HG03159 (cell line): ENCODE results near the gene ZNF414.
"Not testable (repeated sequence)": the region's sequence is repeated elsewhere in the genome, so short reads cannot be mapped to it uniquely, and the experiment has no call there.

Experiments
- ATAC-seq: cut with Tn5 transposase; IDR thresholded peaks from one replicate; pipeline ENCODE4 v1.9.1; 2021; ENCODE audit warnings: mild to moderate bottlenecking, moderate library complexity; ENCODE audit not compliant: unreplicated experiment

Gene ZNF414, protein sequence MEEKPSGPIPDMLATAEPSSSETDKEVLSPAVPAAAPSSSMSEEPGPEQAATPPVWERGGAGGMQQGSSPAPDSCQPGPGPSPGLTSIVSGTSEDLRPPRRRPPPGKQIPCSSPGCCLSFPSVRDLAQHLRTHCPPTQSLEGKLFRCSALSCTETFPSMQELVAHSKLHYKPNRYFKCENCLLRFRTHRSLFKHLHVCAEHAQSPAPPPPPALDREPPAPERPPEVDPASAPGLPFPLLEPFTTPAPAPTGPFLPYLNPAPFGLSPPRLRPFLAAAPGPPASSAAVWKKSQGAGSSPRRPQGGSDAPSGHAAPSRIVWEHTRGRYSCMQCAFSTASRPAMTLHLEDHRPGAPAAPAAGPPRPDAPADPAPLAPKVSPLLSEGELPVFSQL

DNA sequence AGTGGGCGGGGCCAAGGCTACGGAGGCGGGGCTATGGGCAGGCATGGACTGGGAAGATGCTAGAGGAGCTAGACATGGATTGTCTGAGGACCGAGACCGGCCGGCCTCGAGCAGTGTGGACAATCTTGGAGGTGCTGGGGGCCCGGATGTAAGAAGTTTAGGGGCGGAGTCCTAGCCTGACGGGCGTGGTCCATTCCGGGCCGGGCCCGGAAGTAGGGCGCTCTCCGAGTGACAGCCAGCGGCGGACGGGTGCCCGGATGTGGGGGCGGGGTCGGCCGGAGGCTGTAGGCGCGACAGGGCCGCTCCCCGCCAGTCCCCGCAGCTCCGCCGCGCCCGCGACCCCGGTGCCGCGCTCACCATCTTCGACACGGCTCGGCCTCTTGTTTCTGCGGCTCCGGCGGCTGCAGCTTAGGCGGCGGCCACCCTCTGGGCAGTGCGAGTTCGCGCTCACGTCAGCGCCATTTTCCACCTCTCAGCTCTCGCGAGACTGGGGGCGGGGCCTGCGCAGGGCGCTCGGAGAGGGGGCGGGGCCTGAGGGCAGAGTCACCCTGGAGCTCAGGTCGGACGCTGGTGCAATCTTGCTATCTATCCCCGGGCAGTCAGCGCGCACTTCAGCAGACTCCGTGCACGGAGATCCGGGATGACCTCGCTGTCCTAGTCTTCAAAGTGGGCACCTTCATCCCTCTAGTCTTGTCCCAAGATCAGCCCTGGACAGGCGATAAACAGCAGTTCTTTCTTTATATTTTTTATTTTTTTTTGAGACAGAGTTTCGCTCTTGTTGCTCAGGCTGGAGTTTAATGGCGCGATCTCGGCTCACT, at the start of gene ZNF414:
Gene ZNF414, minus strand, starts transcription at position 481 of the 818 bp plus-strand sequence. Its CDS starts 121 bp downstream, at position 360.
- ATAC-seq: peak; percentile 89

DNA sequence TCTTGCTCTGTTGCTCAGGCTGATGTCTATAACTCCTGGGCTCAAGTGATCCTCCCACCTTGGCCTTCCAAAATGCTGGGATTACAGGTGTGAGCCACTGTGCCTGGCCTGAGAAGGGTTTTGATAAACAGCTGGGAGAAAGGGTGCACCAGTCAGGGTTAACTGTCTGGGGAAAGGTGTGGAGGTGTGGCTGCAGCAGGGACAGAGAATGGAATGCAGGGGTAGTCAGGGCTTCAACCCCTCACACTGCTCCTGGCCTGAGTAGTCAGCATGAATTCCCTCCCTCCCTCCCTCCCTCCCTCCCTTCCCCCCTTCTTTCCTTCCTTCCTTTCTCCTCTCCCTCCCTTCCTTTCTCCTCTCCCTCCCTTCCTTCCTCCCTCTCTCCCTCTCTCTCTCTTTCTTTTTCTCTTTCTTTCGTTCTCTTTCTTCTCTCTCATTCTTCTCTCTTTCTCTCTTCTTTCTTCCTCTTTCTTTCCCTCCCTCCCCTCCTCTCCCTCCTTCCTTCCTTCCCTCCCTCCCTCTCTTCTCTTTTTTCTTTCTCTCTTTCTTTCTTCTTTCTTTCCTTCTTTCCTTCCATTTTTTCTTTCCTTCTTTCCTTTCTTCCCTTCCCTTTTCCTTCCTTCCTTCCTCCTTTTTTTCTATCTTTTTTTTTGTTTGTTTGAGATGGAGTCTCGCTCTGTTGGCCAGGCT, 47.3 kb upstream of the ZNF414 start:
- ATAC-seq: no peak

DNA sequence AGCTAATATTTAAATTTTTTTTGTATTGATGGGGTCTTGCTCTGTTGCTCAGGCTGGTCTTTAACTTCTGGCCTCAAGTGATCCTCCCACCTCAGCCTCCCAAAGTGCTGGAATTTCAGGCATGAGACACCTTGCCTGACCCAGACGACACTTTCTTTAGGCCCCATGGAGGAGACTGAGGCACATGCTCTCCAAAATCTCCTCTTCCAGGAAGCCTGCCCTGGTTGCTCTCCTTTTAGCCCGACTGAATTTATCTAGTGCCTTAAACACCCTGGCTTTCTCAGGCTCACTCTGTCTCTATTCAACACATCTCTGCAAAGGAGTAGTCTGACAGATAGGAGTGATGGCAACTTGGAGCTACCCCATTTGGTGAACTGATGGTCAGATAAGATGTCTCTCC, 44.4 kb upstream of the ZNF414 start:
- ATAC-seq: no peak

DNA sequence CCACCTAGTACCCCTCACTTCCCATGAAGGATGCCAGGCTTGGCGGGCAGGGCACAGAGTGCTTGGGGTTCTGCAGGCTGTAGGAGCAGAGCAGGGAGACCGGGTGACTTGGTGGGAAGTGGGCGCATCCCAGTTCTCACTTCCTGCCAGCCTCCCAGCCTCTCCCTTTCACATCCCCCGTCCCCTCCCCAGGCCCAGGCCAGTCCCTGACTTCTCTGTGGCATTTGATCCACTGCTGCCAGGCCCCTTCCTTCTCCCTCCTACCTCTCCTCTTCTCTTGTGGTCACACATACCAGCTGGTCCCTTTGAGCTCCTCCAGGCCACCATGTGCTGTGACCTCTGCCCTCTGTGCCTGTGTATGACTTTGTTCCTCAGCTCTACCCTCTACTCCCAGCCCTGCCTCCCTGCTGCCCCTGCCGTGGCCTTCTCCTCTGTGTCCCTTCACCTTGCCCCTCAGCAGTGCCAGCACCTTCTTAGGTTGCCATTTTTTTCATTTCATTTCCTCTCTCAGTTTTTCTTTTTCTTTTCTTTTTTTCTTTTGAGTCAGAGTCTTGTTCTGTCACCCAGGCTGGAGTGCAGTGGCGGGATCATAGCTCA, 43.8 kb upstream of the ZNF414 start:
- no peak for ATAC-seq

DNA sequence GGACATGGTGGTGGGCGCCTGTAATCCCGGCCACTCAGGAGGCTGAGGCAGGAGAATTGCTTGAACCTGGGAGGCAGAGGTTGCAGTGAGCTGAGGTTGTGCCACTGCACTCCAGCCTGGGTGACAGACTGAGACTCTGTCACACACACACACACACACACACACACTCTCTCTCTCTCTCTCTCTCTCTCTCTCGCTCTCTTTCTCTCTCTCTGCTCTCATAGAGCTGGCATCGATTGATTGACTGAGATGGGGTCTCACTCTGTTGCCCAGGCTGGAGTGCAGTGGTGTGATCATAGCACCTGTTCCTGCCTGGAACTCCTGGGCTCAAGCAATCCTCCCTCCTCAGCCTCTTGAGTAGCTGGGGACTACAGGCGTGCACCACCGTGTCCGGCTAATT, 39.8 kb upstream of the ZNF414 start:
- ATAC-seq: not testable (repeated sequence)

DNA sequence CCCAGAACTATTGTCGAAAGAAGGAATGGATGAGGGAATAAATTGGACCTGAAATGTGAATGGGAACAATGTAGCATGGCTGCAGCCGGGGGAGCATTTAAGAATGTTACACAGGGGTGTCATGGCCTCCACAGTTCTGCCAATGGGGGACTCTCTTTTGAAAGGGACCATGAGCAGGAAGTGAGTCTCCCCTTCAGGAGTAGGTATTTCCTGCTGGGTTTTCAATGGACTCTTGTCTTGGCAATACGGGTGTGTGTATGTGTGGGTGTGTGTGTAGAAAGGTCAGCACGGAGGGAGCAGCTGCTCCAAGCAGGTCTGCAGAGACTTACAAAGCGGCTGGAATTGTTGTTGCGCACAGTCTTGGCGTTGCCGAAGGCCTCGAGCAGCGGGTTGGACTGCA, 38.8 kb upstream of the ZNF414 start:
- ATAC-seq: no peak

DNA sequence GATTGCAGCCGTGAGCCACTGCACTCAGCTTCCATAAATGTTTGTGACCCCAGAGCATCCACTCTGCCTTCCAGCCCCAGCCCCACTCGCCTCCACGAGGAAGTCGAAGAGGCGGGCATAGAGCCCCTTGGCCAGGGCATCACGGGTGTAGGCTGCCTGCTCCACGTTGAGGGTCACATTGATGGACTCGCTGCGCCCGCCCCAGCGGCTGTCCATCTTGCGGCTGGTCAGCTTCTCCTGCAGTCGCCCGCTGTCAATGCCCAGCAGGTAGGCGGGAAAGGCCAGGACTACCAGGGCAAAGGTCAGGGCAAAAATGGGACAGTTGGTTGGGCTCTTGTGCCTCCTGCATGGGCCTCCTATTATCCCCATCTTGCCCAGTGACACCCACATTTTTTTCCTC, 36.1 kb upstream of the ZNF414 start:
- no peak for ATAC-seq

DNA sequence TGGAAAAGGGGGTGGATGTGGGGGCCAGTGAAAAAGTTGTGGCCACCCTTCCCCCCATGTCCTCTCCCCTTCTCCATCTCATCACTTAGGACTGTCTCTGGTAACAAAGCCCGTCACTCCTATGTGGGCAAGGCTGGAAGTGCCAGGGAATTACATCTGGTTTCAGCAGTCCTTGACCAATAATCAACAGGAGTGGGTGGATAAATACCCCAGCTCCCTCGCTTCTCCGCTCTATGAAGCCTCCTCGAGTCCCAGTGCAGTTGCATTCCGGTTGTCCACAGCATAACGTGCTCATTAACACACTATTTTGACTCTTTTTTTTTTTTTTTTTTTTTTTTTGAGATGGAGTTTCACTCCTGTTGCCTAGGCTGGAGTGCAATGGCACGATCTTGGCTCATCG, 31.8 kb upstream of the ZNF414 start:
- no peak for ATAC-seq

DNA sequence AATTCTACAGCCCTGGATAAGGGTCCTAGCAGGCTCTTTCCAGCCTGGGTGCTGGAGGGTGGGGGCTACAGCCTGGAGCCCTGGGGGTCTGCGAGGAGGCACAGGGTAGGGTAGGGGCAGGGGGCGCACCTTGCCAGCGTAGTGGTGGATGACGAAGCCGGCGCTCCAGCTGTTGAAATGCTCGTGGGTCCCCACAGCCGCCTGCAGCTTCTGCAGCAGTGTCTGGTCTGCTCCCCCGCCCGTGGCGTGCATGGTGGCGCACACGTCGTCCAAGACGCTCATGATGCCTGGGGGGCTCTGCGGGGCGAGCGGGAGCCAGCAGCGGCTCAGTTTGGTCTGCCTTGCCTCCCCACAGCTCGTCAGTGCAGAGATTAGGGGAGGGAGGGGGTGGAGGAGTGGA, 30.2 kb upstream of the ZNF414 start:
- ATAC-seq: no peak

DNA sequence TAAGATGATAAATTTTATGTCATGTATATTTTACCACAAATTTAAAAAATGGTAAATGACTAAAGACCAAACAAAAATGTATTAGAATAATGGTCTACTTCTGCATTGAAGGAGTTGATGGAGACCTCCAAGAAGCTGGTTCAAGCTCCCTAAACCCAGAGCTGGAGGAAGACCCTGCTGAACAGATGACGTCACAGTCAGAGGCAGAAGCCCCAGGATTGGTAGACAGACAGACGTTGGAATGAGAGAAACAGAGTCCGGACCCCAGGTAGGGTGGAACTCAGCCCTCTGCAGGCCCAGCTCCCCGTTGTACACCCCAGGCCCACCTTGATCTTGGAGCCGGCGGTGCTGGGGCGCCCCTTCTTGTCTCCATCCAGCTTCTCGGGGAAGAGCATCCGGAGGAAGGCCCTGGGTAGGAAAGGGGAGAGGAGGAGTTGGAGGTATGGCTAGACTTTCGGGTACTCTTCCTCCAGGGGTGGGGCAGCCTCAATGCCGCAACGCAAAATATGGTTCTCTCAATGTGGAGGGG, 25.7 kb upstream of the ZNF414 start:
- ATAC-seq: no peak

DNA sequence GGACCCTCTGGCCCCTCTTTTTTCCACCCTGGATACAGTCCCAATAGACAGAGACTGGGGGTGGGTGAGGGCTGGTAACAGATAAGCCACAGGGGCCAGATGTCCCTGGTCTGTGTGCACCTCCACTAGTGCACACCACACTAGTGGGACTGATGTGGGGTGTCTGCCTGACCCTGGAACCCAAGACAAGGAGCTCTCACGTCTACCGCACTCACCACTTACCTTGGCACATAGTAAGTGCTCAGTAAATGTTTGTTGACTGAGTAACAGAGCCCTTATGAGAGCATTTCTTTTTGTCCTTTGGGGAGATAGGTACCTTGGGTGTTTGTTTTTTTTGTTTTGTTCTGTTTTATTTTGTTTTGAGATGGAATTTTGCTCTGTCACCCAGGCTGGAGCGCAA, 23.1 kb upstream of the ZNF414 start:
- ATAC-seq: no peak

DNA sequence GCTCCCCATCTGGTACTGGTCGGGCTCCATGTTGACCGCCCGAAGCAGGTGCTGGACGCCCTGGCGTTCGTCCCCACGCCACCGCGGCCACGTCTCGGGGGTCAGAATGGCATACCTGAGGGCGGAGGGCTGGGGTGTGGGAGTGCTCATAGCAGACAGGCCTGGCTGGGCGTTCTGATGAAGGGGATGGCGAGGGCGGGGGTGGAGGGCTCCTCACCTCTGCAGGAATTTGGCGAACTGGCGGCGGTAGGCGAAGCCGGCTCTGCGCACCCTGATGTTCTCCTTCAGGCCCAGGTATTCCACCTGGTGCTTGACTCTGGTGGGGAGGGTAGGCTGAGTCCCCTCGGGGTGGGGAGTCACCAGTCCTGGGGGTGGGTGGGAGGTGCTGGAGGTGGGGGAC, 22.3 kb upstream of the ZNF414 start:
- ATAC-seq: no peak

DNA sequence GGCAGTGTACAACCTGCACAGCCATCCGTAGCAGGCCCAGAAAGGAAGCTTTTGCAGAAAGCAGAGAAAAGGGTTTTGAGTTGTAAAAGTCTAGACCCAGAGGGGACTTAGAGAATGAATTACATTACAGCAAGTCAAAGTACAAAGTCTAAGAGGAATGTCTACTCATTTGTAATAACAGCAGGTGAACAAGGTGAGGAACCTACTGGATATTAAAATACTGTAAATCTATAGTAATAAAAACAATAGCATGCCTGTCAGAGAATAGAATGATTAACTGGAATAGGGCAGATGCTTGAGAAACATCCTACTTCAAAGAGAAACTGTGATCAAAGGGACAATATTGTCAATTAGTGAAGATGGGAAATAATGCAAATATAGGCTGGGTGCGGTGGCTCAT, 18.3 kb upstream of the ZNF414 start:
- ATAC-seq: no peak

DNA sequence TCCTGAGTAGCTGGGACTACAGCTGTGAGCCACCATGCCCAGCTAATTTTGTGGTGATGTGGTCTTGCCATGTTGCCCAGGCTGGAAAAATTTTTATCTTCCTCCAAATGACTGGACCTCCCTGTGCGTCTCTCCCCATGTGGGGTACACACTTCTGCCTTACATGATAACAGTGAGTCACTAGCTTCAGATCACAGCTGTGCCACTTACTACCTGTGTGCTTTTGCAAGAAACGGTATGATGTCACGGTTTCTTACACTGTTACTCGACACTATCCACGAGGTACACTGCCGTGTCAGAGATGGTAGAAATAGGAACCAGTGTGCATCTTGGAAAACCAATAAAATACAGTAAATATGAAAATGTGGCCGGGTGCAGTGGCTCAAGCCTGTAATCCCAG, 17.5 kb upstream of the ZNF414 start:
- ATAC-seq: no peak

DNA sequence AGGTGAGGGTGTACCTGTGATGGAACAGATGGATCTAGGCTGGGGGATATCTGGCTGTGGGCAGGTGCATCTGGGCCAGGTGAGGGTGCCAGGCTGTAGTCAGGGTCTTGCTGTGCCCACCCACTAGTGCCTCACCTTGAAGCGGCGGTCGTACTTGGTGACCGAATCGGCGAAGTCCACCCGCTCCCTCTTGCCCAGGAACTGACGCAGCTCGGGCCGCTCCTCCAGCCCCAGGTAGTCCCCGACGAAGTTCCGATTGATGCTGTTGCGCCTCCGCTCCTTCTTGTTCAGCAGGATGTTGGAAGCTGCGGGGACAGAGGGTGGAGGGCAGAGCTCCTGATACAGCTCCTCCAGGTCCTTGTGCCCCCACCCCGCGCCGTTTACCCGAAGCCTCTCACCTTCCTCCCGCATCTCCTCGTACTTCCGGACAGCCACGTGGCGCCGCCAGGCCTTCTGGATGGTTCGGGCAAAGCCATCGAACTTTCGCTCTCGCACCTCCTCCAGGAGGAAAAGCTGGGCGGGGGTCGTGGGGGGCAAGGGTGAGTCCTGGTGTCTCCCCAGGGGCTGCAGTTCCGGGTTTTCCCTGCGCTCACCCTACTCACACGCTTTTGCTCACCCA, 16.2 kb upstream of the ZNF414 start:
- ATAC-seq: no peak

DNA sequence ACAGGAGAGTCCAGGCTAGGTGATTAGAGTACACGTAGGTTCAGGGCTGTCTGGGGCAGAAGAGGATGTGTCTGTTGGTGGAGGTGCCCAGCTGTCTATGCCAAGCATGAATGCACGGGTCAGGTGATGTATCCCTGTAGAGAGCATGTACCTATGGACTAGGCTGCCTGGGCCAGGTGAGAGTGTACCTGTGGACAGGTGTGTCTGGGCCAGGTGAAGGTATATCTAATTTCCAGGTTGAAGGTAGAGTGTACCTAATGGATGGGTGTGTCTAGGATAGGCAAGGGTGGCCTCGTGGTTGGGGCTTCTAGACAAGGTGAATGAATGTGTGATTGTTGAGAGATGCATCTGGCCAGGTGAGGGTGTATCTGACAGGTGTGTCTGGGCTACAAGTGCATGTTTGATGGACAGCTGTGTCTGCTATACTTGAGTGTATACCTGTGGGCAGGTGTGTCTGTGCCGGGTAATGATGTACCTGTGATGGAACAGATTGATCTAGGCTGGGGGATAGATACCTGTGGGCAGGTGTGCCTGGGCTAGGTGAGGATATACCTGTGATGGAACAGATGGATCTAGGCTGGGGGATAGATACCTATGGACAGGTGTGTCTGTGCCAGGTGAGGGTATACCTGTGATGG, 15.5 kb upstream of the ZNF414 start:
- ATAC-seq: no peak

DNA sequence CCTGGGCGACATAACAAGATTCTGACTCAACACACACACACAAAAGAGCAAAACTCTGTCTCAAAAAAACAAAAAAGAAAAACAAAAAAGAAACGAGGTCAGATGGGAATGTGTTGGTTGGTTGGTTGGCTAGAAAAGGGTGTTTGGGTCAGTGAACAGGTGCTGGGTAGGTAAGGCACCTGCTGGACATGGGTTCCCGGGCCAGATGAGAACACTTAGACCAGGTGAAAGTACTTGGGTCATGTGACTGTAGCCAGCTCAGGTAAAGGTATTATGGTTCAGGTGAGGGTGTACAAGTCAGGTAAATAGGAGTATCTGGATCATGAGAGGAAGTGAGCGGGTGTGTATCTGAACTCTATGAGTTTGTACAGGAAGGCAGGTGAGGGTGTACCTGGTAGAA, 14.5 kb upstream of the ZNF414 start:
- no peak for ATAC-seq

DNA sequence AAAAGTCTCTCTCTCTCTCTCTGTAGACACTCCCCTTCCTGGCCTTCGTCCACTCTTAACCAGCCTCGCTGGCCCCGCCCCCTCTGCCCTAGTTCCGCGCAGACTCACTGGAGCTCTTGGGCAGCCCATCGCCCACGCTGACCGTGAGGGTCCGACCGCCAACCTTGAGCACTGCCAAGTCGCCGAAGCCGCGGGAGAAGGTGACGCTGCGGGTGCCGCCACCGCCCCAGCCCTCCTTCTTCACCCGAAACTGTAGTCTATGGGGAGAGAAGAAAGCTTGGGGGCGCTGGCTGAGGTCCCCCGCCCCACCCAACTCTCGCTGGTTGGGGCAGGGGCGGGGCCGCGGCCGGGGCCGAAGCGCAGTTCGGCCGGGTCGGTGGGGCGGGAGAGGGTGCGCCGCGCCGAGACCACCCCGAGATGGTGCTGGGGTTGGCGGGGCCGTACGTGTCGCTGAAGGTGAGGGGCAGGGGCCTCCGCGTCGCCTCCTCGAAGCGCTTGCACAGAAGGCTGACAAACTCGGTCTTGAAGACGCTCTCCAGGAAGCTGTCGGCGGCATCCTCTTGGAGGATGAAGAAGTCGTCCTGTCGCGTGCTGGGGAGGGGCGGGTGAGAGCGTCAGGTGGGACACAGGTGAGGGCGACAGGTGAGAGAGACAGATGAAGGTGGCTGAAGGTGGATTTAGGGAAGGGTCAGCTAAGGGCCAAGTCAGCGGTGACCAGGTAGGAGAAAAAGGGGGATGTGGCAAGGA, 12.6 kb upstream of the ZNF414 start:
- no peak for ATAC-seq

DNA sequence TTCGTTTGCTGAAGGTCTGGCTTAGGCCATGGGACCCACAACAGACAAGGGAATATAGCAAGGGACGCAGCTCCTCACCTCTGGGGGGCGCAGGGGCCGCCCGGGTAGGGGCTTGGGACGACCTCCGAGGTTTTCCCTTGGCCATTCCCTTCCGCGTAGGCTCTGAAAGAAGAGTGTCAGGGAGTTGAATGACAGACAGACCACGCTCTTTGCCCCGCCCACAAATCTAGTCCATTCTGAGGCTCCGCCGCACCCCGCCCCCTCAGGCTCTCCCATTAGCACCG, 11.4 kb upstream of the ZNF414 start:
- no peak for ATAC-seq

DNA sequence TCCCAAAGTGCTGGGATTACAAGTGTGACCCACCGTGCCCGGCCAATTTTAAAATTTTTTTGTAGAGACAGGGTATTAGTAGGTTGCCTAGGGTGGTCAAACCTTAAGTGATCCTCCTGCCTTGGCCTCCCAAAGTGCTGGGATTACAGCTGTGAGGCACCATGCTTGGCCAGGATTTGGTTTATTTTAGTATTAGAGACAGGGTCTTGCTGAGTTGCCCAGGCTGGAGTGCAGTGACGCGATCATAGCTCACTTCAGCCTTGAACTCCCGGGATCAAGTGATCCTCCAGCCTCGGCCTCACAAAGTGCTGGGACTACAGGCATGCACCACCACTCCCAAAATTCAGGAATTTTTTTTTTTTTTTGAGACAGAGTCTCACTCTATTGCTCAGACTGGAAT, 5.4 kb upstream of the ZNF414 start:
- ATAC-seq: no peak
